NCI-H2171 treated with DMSO at 0.1 percent for 48 hours (cell line): ENCODE results near the gene DNAJC16.
A peak's percentile ranks its signal among the peaks of the same experiment; 100 is the strongest.
"Not testable (repeated sequence)": the region's sequence is repeated elsewhere in the genome, so short reads cannot be mapped to it uniquely, and the experiment has no call there.

Experiments
- DNase-seq: peaks from one replicate; lab custom pipeline; 2025; lab: John Stamatoyannopoulos, UW

Gene DNAJC16

DNA sequence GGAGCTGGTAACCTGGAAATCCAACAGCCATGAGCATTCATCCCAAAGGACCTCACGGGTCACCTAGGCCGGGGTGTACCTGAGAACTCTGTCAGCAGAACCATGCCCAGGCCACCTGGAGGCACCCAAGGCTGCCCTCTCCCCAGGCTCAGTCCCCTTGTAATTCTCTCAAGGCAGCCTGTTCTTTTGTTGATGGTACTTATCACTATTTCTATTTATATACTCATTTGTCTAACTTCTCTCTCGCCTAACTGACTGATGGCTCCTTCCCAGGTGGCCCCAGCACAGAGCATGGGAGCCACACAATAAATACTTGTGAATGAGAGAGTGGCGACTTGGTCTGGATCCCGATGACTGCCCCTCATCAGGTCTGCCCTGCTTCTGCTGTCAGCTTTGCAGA is 19.4 kb upstream of the DNAJC16 start:
- no peak for DNase-seq

DNA sequence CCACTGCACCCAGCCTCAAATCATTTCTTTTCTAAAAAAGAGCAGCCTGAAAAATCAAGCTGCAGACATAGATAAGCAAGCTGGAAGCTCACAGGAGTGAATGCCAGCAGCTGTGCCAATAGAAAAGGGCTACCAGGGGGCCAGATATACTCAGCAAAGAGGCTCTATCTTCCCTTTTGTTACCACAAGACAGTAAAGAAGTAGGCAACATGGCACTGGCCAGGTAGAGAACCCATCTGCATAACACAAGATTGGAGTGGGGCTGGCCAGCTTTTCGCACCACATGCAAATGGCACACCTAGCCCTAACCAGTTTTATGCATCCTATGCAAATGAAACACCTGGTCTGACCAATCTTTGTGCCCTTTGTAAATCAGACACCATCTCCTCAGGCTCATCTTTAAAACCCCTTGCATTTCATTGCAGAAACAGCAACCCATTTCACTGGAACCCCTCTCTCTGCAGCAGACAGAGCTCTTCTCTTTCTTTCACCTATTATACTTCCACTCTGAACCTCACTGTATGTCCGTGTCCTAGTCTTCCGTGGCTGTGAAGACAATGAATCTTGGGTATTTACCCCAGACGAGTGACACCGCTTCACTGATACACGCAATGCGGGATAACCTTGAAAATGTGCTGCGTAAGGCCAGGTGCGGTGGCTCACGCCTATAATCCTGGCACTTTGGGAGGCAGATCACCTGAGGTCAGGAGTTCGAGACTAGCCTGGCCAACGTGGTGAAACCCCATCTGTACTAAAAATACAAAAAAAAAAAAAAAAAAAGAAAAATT is 17.8 kb upstream of the DNAJC16 start:
- DNase-seq: no peak

DNA sequence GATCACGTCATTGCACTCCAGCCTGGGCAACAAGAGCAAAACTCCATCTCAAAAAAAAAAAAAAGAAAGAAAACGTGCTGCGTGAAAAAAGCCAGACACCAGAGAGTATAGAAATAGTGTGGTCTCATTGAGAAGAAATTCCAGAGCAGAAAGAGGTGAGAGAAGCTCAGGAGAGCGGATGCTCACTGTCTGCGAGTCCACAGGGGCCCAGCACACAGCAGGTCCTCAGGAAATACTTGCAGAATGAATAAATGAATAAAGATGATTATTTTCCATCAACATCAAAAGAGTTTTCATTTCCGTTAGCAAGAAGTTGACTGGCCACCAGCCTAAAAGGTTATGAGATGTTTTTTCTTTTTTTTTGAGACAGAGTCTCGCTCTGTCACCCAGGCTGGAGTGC is 17.1 kb upstream of the DNAJC16 start:
- no peak for DNase-seq

DNA sequence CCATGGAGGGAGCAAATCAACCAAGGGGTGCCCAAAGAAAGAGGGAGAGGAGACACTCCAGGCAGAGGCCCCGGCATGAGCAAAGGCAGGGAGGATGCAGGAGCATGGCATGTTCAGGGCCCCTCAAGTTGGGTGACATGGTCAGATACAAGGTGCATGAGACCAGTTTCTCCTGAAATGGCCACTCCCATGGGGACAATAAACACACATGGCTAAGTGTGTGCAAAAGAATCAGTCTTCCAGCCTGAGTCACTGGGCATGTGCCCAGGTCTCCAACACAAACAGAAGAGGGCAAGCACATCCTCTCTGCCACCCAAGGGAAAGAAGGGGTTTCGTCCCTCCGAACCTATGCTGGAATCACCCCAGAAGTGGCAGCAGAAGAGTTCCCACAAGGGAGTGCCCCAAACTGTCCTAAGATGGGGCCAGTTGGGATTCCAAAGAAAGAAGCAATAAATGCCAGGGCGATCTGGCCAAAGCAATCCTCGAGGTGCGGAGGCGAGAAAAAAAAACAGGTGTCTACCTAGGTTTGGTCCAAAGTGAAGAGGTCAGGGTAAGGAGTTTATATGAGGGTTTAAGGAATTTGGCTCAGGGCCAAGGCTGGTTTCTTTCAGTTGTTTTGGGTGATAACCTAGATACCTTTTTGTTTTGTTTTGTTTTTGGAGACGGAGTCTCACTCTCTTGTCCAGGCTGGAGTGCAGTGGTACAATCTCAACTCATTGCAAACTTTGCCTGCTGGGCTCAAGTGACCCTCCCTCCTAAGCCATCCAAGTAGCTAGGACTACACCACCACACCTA is 15.8 kb upstream of the DNAJC16 start:
- no peak for DNase-seq

DNA sequence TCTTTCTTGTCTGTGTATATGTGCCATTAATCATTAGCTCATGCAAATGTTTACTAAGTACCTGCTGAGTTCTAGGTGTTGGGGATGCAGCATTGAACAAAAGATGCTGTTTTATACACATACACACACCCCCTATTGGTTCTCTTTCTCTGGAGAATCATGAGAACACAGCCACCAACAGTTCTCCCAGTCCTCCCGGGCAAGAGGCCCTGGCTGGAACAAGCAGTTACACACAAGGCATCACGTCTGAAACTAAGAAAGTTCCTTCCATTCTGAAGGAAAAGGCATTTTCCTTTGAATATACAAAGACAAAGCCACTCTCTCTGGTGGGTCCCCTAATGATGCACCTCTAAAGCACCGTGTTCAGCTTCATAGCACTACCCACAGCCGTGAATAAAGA is 13.5 kb upstream of the DNAJC16 start:
- no peak for DNase-seq

DNA sequence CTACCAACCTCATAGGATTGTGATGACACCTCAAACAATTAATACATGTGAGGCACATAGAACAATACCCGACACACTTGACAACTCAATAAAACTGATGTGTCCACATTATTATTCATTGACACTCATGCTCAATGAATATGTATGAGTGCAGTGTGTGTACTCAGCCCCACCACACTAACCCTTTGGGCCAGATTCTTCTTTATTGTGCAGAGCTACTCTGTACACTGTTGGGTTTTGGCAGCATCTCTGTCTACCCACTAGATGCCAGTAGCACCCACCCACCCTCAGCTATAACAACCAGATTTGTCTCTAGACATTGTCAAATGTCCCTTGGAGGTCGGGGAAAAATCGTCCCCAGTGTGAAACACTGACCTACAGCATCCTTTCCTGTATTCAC is 12.7 kb upstream of the DNAJC16 start:
- DNase-seq: no peak

DNA sequence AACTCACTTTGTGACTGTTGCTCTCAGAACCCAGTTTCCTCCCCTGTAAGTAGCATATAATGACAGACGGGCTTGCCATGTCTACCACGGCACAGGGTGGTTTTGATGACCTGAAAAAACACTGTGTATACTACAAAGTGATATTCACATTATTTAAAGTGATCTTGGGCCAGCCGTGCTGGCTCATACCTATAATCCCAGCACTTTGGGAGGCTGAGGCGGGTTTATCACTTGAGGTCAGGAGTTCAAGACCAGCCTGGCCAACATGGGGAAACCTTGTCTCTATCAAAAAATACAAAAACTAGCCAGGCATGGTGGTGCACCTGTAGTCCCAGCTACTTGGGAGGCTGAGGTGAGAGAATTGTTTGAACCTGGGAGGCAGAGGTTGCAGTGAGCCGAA is 12.1 kb upstream of the DNAJC16 start:
- not testable (repeated sequence) for DNase-seq

DNA sequence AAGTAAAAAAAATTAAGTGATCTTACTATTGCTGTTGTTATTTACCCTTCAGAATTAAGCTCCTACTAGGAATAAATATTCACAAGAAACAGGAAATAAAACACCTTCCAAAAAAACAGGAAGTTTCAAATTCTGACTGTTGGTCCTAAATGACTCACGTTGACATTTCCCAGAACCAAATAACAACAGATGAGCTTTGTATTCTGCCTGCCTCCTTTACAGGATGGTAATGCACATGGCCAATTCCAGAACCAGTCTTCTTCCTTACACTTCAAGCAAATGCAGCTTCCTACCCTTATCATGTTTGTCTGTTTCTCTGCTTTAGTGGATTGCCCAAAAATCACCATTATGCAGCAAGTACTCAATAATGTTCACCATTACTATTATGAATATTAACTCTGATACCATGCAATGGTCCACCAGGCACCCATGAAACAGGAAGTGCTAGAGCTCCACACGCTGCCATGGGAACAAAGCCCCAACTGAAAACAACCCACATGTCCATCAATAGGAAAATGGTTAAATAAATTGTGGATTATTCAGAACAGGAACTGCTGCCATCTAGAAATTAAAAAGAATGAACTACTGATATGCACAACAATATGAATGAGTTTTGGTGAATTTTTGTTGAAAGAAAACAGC is 11.5 kb upstream of the DNAJC16 start:
- no peak for DNase-seq

DNA sequence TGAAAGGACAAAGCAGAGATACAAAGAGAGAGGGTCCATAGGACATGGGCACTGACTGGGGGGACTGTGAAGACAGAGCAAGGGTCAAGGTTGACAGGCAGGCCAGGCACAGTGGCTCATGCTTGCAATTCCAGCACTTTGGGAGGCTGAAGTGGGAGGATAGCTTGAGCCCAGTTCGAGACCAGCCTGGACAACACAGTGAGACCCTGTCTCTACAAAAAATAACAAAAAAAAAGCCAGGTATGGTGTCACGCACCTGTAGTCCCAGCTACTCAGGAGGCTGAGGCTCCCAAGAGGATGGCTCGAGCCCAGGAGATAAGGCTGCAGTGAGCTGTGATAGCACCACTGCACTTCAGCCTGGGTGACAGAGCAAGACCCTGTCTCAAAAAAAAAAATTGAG is 7.0 kb upstream of the DNAJC16 start:
- DNase-seq: no peak

DNA sequence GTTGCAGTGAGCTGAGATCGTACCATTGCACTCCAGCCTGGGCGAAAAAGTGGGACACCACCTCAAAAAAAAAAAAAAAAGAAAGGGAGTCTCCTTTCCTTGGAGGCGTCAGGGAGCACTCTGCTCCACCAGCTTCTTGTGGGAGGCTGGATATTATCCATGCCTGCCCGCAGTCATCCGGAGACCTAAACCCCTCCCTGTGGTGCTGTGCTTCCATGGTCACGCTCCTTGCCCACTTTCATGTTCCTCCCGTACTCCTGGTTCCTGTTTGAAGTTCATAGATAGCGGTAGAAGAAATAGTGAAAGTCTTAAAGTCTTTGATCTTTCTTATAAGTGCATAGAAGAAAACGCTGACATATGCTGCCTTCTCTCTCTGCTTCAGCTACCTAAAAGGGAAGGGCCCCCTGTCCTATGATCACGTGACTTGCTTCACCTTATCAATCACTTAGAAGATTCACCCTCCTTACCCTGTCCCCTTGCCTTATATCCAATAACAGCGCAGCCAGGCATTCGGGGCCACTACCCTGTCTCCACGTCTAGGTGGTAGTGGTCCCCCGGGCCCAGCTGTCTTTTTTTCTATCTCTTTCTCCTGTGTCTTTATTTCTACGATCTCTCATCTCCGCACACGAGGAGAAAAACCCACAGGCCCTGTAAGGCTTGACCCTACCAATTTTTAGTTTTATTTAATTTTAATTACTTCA is 5.3 kb upstream of the DNAJC16 start:
- DNase-seq: not testable (repeated sequence)

DNA sequence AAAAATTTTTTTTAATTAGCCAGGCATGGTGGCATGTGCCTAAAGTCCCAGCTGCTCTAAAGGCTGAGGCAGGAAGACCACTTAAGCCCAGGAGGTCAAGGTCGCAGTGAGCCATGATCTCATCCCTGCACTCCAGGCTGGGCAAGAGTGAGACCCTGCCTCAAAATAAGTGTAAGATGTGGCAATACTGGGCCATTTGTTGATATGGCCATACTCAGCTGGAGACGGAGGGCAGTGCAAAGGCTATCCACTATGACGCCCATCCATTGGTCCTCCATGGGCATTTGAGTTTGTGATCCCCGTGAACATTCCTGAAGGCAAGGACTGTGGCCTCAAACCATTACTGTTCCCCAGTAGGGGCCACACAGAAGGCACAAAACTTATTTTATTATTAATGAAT is 4.1 kb upstream of the DNAJC16 start:
- no peak for DNase-seq

DNA sequence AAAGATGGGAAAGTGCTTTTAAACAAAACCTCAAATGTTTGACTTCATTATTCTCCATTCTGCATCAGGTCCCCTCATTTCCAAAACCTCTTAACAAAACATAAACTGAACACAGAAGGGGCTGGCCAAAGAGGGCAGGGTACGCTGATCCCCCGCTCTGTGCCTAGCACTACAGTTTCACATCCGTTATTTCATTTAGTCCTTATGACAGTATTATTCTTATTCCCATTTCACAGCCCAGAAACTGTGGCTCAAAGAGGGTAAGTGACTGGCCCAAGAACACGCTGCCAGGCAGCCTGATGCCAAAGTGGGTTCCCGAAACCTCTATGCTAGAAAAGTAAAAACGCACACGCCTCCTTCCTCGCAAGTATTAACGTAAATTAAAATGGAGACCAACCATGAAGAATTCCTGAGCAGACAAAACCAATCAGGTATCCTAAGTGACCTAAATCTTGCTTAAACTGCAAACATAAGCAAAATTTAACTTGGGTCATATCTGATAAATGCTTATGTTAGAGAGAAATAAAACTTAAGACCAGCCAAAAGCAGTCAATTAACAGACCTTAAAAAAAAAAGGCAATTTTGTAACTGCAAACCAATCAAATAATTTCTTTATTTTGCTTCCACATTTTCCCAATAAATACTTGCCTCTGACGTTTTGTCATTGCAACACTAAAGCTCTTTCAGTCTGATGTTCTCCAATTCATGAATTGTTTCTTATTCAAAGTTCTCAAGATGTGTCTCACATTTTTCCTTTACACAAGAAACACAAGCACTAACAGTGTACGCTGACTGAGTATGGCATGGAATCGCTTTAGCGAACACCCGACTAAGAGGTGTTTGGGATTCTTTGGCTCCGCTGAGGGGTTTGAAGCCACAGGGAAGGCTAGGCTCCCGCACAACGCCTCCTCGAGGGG is 3.3 kb upstream of the DNAJC16 start:
- DNase-seq: peak; percentile 69

DNA sequence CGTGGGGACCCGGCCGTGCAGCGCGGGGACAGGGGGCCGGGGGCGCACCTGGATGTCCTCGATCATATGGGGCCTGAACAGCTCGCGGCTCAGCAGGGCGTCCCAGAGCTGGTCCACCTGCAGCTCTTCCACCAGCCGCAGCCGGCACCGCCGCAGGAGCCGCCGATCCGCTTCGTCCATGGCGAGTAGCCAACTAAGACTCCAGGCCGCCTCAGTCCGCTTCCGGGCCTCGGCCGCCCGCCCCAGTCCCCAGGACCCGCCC is 2.7 kb upstream of the DNAJC16 start, which contains the start of gene CASP9:
Gene CASP9 (minus strand): TSS at position 195 of the 262 bp plus-strand sequence. CDS start 15 bp downstream, at position 180.
- peak; percentile 75 for DNase-seq

DNA sequence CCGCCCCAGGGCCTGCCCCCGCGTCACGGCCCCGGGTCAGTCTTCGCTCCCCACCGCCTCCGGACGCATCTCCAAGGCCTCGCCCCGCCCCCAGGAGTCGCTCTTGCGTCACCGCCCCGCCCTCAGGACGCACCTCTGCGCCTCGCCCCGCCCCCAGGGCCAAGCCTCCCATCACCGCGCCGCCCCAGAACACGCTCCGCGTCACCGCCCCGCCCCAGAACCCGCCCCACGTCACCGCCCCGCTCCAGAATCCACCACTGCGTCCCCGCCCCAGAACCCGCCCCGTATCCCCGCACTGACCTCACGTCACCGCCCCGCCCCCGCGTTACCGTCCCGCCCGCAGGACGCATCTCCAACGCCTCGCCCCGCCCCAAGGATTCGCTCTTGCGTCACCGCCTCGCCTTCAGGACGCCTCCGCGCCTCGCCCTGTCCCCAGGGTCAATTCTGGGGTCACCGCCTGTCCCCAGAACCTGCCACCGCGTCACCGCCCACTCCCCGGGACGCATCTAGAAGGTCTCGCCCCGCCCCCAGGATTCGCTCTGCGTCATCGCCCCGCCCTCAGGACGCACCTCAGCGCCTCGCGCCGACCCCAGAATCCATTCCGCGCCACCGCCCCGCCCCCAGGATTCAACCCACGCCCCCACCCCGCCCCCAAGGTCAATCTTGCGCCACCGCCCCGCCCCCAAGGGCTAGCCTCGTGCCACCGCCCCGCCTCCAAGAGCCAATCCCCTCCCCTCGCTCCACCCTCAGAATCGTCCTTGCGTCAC is 2.2 kb upstream of the DNAJC16 start:
- peak; percentile 98 for DNase-seq

DNA sequence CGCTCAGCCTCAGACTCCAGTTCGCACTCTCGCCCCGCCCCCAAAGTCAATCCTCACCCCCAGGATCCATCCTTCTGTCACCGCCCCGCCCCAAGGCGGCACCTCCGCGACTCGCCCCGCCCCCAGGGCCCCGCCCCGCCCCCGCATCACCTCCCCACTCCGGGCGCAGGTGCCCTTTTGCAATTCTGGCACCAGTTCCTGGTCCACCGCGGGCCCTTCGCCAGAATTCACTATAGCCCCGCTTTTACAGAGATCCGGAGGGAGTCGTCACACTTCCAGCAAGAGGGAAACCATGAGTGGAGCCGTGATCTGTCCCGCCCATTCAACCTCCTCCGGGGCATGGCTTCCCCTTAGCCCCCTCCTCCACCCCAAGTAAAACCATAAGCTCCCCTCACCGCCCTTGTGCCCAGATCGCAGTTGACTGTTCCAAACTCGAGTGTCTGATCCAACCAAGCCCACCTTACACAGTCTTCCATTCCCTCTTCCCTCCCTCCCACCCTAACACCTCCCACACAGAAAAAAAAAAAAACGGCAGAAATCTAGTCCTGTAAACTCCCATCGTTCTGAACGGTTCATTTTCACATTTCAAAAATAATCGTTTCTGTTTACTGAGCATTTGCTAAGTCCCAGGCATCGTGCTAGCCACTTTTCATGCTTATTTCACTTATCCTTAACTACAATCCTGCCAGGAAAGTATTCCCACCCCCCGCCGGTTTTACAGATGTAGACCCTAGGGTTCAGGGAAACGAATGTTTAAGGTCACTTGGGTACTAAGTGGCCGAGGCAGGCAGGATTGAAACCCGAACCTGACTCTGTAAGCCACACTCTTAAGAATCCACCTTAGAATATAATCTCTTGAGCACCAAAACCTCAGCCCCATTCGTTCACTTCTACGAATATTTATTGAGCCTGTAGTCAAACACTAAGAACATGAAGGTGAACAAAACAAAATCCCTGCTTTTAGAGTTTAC is 1.3 kb upstream of the DNAJC16 start:
- DNase-seq: no peak

DNA sequence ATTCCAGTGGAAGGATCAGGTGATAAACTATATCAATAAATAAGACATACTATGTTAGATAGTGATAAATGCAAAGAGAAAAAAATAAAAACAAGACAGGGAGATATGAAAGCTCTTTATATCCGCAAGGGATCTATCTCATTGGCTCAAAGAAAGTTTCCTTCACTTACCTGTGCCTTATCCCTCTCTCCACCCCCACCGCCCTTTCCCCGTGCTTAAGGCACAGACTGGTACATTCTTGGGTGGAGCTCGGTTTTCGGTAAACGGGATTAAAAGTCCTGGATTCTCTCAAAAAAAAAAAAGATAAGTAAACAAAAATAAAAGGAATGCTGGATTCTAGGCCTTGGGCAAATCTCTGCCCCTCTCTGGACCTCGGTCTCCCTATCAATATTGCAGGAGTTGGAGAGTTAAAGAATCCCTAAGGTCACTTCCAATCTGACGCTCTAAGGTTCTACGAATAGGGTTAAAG is 593 bp upstream of the DNAJC16 start:
- DNase-seq: no peak

DNA sequence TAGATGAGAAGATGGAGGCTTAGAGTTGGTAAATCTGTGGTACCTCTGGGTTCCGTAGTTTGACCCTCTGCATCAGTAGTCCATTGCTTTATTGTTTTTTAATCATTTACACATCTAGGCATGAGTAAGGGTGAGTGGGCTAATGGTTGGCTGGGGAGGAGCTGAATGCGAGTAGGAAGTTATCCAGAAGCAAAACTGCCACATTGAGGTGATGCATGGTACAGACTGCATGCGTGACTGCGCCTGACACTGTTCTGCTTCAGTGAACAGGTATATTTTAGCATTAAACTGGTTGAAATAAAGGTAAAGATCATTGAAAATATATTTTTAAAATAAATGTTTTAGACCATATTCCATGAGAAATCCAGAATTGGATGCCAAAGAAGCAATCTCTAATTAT is 4.4 kb downstream of the DNAJC16 start:
- no peak for DNase-seq

DNA sequence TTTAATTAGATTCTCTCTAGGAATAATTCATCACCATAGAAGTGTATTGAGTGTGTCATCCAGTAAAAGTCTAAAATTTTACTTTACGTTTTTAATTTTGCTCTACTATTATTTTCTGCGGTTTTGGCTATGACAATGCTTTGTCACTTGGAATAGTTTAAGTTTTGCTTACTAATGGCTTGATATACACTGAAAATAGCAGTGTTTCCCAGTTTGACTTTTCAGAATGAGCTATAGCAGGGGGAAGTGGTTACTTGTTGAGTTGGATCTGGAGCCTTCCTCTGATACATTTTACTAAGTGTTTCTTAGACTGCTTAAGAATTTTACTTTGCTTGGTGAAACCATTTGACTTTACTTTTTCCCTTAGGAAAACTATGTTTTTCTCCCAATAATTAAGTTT is 5.0 kb downstream of the DNAJC16 start:
- DNase-seq: no peak

DNA sequence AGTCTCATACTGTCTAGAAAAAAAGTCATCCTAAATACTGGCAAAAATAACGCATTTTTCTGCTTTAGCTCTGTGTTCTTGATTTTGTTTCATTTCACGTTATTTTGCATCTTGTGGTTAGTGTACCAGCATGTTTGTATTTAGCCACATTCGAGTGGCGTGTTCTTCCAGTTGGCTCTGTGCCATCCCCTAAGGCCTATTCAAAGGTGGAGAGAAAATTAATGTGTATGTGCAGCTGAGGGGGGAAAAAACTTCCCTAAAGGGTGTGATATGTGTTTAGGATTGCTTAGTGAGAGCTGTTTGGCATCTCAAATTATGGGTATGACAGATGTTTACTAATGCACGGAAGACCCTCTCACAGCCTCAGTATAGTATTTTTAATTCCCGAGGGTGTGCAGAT is 12.1 kb downstream of the DNAJC16 start:
- DNase-seq: peak; percentile 25
